GM18867 (cell line): ENCODE results near the gene MYO15A.

Source experiments
- ATAC-seq: cut with Tn5 transposase; IDR thresholded peaks from one replicate; pipeline ENCODE4 v1.9.1; 2021; ENCODE audit warnings: mild to moderate bottlenecking, moderate library complexity; ENCODE audit not compliant: unreplicated experiment

Gene MYO15A

GRCh38 chr17:18184143-18185031, 75.8 kb downstream of the MYO15A start:
- ATAC-seq = peak; percentile 1

DNA sequence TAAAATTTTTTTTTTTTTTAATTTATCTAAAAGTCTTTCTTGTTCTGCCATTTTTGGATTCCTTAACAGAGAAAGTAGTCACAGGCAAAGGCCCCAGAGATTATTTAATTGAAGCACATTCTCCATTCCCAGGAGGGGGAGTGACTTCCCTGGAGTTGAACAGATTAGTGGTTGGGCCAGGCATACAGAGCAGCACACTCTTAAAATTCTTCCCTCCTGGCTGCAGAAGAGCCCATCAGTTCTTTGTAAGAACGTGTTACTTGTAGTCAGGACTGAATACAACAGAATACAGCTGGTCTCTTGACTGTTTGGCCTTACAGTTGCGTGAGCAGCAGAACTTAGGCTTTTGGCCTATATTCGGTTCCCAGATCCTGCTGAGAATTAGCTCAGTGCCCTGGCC, 76.8 kb downstream of the MYO15A start:
- ATAC-seq = no peak

- ATAC-seq = no peak
Measured at GRCh38 chr17:18185832-18186626, 77.5 kb downstream of the MYO15A start.

DNA sequence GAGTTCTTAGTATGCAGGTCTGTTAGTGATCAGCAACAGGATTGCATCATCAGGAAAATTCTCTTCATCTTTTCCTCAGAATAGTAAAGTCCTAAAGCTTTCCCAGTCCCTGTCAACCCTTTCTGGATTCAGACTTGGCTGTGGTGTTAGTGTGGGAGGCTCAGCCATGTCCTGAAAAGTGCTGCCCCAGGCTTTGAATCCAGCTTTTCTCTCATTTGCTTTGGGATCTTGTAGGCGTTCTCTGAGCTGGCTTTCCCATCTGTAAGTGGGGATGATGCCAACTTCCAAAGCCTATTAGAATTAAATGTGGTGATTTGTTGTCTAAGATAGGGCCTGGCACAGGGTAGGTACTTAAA, 78.0 kb downstream of the MYO15A start:
- ATAC-seq = no peak

- no peak for ATAC-seq
Measured at GRCh38 chr17:18187226-18187625, 78.7 kb downstream of the MYO15A start.

- no peak for ATAC-seq
Measured at GRCh38 chr17:18187821-18188761, 79.5 kb downstream of the MYO15A start.

- no peak for ATAC-seq
Measured at GRCh38 chr17:18190628-18191235, 82.2 kb downstream of the MYO15A start.

- no peak for ATAC-seq
Measured at GRCh38 chr17:18191236-18191667, 82.7 kb downstream of the MYO15A start.

GRCh38 chr17:18191967-18192366, 83.4 kb downstream of the MYO15A start:
- ATAC-seq = no peak

DNA sequence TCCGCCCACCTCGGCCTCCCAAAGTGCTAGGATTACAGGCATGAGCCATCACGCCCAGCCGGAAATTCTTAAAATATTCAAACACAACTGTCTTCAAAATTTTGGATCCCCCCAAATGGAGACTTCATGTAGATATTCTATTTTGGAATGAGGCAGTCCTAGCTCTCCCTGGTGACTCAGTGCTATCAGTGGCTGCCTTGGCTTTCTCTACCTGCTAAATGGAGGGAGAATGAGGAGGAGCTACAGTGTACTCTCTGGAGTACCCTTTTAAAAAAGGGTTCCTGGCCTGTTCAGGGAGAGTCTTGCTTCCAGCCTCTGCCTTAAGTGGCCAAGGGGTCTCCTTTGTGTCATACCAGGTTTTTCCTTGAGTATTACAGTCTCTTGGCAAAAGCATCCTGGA, 85.8 kb downstream of the MYO15A start:
- no peak for ATAC-seq

- no peak for ATAC-seq
Measured at GRCh38 chr17:18194804-18195203, 86.2 kb downstream of the MYO15A start.

- ATAC-seq = no peak
Measured at GRCh38 chr17:18195246-18195645, 86.7 kb downstream of the MYO15A start.

DNA sequence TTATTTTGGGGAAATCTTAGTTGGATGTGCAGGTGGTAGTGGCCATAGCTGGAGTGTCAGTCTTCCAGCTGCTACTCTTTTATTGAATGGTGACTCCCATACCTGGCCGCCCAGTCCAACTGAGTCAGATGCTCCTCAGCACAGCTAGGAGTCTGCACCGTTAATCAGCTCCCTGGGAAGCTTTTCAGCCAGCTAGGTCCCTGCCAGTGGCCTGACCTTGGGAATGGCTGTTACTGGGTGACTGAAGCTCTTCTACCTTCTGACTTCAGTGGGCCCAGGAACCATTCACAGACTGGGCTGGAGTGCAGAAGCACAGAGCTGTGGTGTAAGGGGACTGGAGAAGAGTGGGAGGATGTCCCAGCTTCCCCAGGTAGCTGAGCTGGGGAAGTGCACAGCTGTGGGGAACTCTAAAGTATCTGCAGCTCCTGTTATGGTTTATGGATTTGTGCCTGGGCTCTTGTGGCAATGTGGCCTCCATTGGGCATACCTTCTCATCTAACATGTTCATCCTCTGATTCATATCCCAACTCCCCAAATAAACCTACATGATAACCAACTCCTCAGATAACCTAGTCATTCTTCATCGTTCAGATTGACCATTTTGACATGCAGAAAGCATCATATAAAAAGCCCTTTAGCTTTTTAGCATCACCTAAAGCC, 89.1 kb downstream of the MYO15A start:
- no peak for ATAC-seq

- ATAC-seq = no peak
Measured at GRCh38 chr17:18198530-18198929, 90.0 kb downstream of the MYO15A start.

DNA sequence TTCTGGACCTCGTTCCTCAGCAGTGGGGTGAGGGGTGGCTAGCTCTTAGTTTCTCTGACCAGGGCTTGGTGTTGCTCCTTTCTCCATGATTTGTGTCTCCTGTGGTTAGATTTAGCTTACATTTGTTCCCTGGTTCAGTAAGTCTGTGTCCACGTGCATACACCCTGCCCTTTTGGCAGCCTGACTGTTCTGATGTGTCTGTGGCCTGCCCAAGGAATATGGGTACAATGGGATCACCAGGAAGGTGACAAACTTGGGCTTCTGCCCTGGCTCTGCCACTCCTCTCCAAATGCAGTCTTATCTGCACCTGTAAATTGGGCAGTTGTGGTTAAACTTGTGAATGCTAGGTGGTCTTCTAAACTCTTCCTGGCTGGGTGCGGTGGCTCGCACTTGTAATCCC, 92.6 kb downstream of the MYO15A start:
- no peak for ATAC-seq

GRCh38 chr17:18203308-18203707, 94.8 kb downstream of the MYO15A start:
- no peak for ATAC-seq

DNA sequence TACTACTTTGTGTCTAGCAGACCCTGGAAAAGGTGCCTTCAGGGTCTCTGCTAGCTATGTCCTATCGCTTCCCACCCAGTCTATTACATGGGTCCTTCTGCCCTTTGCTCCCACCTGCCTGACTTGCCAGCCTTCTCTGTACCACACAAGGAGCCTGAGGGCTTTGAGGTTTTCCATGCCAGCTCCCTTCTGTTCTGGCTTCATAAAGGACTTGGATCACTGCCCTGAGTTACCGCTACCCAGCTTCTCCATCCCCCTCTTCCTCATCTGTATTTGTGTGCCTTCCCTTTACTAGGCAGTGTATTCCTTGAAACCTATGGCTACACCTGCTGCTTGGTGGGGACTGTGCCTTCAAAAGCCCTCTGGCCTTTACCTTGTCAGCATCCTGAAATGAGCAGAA, 97.3 kb downstream of the MYO15A start:
- no peak for ATAC-seq

- ATAC-seq = no peak
Measured at GRCh38 chr17:18206962-18207361, 98.4 kb downstream of the MYO15A start.

DNA sequence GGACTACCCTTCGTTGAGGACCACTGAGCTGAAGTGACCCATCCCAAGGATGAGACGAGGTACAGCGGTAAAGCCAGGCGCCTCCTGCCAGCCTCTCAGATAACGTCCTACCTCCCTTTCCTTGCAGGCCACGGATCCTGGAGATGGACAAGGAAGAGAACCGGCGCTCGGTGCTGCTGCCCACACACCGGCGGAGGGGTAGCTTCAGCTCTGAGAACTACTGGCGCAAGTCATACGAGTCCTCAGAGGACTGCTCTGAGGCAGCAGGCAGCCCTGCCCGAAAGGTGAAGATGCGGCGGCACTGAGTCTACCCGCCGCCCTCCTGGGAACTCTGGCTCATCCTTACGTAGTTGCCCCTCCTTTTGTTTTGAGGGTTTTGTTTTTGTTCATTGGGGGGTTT, 99.5 kb downstream of the MYO15A start:
- ATAC-seq = no peak

- ATAC-seq = no peak
Measured at GRCh38 chr17:18213666-18214270, 105.2 kb downstream of the MYO15A start.
